AML-193 (cell line): ENCODE data around the gene SPR.

Experiments used
- DNase-seq, 2 experiments: peaks; one replicate each; lab custom pipeline; 2025; lab: John Stamatoyannopoulos, UW

Gene SPR

GRCh38 chr2:72915320-72915906, 28.2 kb downstream of the SPR start:
- no peak for DNase-seq

- DNase-seq, result no peak
These were observed 28.9 kb downstream of the SPR start for GRCh38 chr2:72915907-72916742.

DNA sequence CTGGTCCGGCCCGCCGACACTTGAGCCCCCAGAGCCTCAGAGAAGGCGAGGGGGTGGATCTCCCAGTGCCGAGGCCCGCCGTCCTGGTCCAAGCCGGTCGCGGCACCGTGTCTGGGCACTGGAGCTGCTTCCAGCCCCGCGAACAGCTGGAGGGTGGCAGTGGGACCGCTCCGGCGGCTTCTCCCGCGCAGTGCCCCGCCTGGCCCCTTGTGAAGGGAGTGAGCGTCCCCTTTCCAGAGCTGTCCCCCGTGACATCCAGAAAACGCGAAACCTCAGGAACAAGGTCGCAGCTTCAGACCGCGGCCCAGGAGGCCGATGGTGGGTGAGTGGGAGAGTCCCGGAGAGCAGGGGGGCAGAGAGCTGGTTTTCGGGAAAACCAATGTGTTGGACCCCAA, 29.5 kb downstream of the SPR start:
- no peak for DNase-seq

- DNase-seq, result no peak
These were observed 30.1 kb downstream of the SPR start, which contains the start of gene EMX1 for GRCh38 chr2:72917138-72917876. Gene EMX1 (plus strand): TSS chr2:72917519. CDS start chr2:72917853, 334 bp downstream.

GRCh38 chr2:72917877-72918553, 30.8 kb downstream of the SPR start:
- no peak for DNase-seq

- DNase-seq, result no peak
These were observed 32.5 kb downstream of the SPR start for GRCh38 chr2:72919414-72920317.

DNA sequence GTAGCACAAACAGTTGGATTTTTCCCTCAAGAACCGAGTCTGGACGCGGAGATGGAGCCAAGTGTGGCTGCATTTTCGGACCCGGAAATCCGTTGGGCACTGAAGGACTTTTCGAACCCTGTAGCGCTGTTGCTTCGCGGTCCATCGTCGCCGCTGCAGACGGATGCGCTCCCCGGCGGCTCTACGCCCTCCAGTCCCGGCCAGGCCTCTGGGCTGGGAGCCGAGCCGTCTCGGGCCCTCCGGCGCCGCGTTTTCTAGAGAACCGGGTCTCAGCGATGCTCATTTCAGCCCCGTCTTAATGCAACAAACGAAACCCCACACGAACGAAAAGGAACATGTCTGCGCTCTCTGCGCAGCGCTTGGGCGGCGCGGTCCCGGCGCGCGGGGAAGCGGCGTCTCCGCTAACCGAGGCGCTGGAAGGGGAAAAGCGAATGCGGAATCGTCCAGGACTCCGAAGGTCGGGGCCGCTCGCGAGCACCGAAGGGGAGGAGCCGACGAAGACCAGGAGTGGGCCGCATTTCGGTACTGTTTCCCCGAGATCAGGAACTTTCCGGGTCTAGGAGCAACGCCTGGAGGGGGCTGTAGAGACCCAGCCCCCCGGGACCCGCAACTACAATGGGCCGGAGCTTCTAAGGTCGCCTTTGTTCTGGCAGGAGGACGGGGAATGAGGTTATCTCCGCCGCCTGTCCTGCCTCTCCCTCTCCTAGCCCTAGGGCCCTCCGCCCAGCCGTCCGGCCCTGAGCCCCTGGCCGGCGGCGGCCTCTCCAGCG, 33.3 kb downstream of the SPR start:
- DNase-seq, result no peak

GRCh38 chr2:72921088-72921851, 34.1 kb downstream of the SPR start:
- DNase-seq, result no peak

GRCh38 chr2:72921853-72922252, 34.6 kb downstream of the SPR start:
- no peak for DNase-seq

GRCh38 chr2:72923833-72924352, 36.7 kb downstream of the SPR start:
- DNase-seq, result no peak

- no peak for DNase-seq
These were observed 37.4 kb downstream of the SPR start for GRCh38 chr2:72924353-72925240.

DNA sequence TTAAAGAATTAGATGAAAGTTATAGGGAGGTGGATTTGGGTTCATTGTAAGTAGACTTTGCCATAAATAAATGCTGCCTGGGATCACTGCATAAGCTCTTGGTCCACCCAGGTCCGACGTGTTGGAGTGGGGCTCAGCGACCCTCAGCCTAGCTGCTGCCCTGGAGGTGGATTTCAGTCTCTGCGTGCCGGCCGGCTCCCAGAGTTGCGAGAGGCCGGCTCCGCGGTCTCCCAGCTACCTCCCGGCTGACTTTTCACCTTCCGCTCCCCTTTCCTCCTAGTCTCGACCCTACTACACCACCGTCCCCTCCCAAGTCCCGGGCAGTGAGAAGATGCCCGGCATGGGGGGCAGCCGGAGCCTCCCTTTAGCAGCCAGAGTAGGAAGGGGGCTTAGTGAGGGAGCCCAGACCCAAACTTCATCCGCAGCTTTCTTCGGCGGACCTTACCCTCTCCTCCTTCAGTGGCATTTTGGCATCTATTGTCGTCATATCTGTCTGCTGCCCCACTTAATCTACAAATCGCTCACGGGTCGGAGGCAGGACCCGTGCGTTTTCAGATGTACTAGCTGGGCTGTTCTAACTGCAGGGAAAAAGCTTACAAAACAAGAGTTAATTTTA, 38.2 kb downstream of the SPR start:
- no peak for DNase-seq

GRCh38 chr2:72926368-72926767, 39.2 kb downstream of the SPR start:
- no peak for DNase-seq

- no peak for DNase-seq
These were observed 39.7 kb downstream of the SPR start for GRCh38 chr2:72926811-72927465.

DNA sequence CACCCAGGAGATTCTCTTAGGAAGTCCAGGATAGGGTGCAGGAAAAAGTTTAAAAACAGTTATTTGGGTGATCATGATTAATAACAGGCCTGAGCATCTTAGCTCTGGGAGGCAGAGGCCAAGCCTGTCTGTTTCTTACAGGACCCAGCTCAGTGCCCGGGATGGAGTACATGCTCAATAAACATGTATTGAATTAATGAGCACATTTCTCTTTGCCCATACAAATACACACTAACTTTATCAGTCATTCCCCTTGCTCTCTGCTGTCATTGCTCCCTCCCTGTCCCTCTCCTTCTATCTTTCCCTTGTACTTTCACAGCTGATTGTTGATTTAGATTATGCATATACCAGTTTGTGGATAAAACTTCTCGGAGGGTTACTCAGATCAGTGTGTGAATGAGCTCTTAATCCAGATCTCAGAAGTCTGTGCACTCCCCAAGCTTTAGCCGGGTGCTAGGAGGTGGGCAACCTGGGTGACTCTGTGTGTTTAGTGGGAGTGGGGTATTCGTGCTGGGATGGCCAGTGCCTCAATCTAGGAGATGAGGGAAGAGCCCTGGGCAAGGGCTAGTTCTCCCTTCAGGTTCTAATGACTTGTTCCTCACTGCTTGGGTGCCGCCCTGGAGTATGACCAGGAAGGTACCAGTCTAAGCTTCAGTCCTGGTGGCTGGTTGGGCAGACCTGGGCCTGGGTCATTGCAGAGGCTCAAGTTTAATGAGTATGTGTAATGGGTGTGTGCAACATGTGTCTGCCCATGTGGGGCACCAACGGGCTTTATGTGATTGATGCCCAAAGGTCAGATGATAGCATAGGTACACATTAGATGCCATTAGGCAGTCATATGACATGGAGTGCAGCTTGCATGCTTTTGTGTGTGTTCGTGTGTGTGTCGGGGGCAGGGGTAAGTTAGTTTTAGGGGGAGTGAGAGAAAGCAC, 40.7 kb downstream of the SPR start:
- DNase-seq, result no peak

DNA sequence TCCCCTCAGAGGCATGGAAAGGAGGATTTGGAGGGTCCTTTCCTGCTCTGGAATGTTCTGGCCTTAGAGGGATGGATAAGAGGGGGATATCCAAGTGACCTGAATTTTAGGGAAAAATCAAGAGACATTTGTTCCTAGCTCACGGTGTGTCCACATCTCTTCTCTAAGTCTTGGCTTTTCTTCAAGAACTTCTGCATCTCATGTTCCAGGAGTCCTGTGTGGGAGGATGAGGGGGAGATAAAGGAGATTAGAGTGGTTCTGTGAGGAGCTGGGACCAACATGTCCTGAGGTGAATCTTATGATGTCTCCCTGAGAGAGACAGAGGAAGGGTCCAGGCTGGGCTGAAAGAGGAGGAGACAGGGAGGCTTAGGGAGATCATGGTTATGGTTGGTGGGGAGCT, 41.8 kb downstream of the SPR start:
- no peak for DNase-seq
